GM12878 (cell line): ENCODE results near the gene CTSL. TPM values are rescaled to one million over a fixed set of nuclear protein-coding genes. Genes with fewer than 3 reads are reported as not detected.

Experiments used
- ATAC-seq: fragments of 200-7000 bp; cut with Tn5 transposase; 3 replicates; pipeline ENCODE4 v1.9.1; 2020; ENCODE audit warnings: mild to moderate bottlenecking, moderate library complexity
- BruUV-seq: library from RNA; stranded (reverse); fragments of 400-500 nt; replicated peaks from 2 replicates; lab custom pipeline; 2021; lab: Mats Ljungman, UMichigan
- CTCF ChIA-PET: fragments of 300-600 bp; sonication (Branson Sonifier 250); formaldehyde crosslinking; extraction: SDS; loops from one replicate; lab custom pipeline; 2021; ENCODE audit warnings: inconsistent platforms; lab: Yijun Ruan, JAX
- POLR2A ChIA-PET: fragments of 350-600 bp; formaldehyde crosslinking; extraction: SDS; loops from one replicate; lab custom pipeline; 2021; ENCODE audit warnings: inconsistent platforms; lab: Charles Lee
- RAD21 ChIA-PET: fragments of 300-600 bp; sonication (Branson Sonifier 250); formaldehyde crosslinking; loops from one replicate; lab custom pipeline; 2023; ENCODE audit warnings: antibody characterized with exemption; ENCODE audit not compliant: unreplicated experiment; lab: Charles Lee
- SMC1A ChIA-PET: fragments of 300-600 bp; sonication (Branson Sonifier 250); formaldehyde crosslinking; loops from one replicate; lab custom pipeline; 2023; ENCODE audit not compliant: unreplicated experiment, uncharacterized antibody; lab: Charles Lee
- DNase-seq: peaks from one replicate; pipeline ENCODE4 v3.0.0-alpha.2; 2011; ENCODE audit warnings: low read depth, low spot score
- FAIRE-seq: peaks from 3 replicates; lab custom pipeline; 2011; peaks lifted over from hg19 to GRCh38; lab: Jason Lieb, UNC
- H2AFZ ChIP-seq: 2 replicates; pipeline ENCODE4 v1.6.0; 2011; ENCODE audit warnings: low read depth, low read length, control low read depth; ENCODE audit not compliant: control insufficient read depth
- H3K27ac ChIP-seq: 2 replicates; pipeline ENCODE4 v1.5.1; 2011; ENCODE audit warnings: control low read depth; ENCODE audit not compliant: control insufficient read depth, insufficient read depth
- H3K27me3 ChIP-seq, 2 experiments: replicated peaks in 1 of 2; 2 replicates each; pipeline versions ENCODE4 v1.6.0 to v1.6.1; 2011; ENCODE audit warnings: low read length in 1 of 2; ENCODE audit not compliant: control insufficient read depth in 2 of 2, insufficient read depth in 2 of 2
- H3K36me3 ChIP-seq, 2 experiments: 2 replicates each; pipeline ENCODE4 v1.5.1; 2011; ENCODE audit warnings: low read length in 1 of 2; ENCODE audit not compliant: control insufficient read depth in 2 of 2, insufficient read depth in 2 of 2
- H3K4me1 ChIP-seq: 2 replicates; pipeline ENCODE4 v1.6.1; 2011; ENCODE audit warnings: mild to moderate bottlenecking, low read length, moderate library complexity, mixed read lengths; ENCODE audit not compliant: control insufficient read depth, insufficient read depth
- H3K4me2 ChIP-seq: 2 replicates; pipeline ENCODE4 v1.6.0; 2011; ENCODE audit warnings: control low read depth; ENCODE audit not compliant: control insufficient read depth, insufficient read depth
- H3K4me3 ChIP-seq: fragments of 200-600 bp; sonication (generic); 2 replicates; pipeline ENCODE4 v1.5.1; 2016
- H3K79me2 ChIP-seq: 2 replicates; pipeline ENCODE4 v1.6.0; 2011; ENCODE audit warnings: low read length; ENCODE audit not compliant: control insufficient read depth, insufficient read depth
- H3K9ac ChIP-seq: 2 replicates; pipeline ENCODE4 v1.8.0; 2011; ENCODE audit warnings: low read length, control low read depth, mixed read lengths; ENCODE audit not compliant: control insufficient read depth, insufficient read depth
- H3K9me3 ChIP-seq: replicated peaks from 3 replicates; pipeline ENCODE4 v1.5.1; 2011; ENCODE audit warnings: mild to moderate bottlenecking, low read length; ENCODE audit not compliant: control insufficient read depth, insufficient read depth
- H4K20me1 ChIP-seq: 2 replicates; pipeline ENCODE4 v1.6.0; 2011; ENCODE audit not compliant: control insufficient read depth, insufficient read depth
- CBX3 ChIP-seq: fragments of 200-600 bp; sonication (generic); IDR thresholded peaks from 2 replicates; pipeline ENCODE4 v1.6.1; 2016; ENCODE audit warnings: low read depth, borderline replicate concordance
- CHD1 ChIP-seq: IDR thresholded peaks from 2 replicates; pipeline ENCODE4 v1.6.1; 2012; ENCODE audit warnings: low read depth, low read length, improper control_type of control experiment
- FOS ChIP-seq: IDR thresholded peaks from 3 replicates; pipeline ENCODE4 v1.6.1; 2011; ENCODE audit warnings: borderline replicate concordance; ENCODE audit not compliant: insufficient read length; ENCODE audit errors: extremely low read depth
- GABPA ChIP-seq: IDR thresholded peaks from 2 replicates; pipeline ENCODE4 v1.6.1; 2014; ENCODE audit warnings: antibody characterized with exemption, low read depth, mild to moderate bottlenecking, inconsistent platforms
- NFYB ChIP-seq: IDR thresholded peaks from 2 replicates; pipeline ENCODE4 v1.6.1; 2011; ENCODE audit warnings: low read depth, mild to moderate bottlenecking, low read length, improper control_type of control experiment, moderate library complexity; ENCODE audit not compliant: insufficient read depth
- PML ChIP-seq: IDR thresholded peaks from 2 replicates; pipeline ENCODE4 v1.6.1; 2012; ENCODE audit warnings: low read length, inconsistent platforms
- RCOR1 ChIP-seq: conservative IDR thresholded peaks from 2 replicates; pipeline ENCODE4 v1.6.1; 2012; ENCODE audit warnings: low read depth, low read length, improper control_type of control experiment
- WRNIP1 ChIP-seq: IDR thresholded peaks from 2 replicates; pipeline ENCODE4 v1.6.1; 2011; ENCODE audit warnings: low read depth, low read length, improper control_type of control experiment, borderline replicate concordance
- YBX1 ChIP-seq: fragments of 450-650 bp; IDR thresholded peaks from 2 replicates; pipeline ENCODE4 v1.6.1; 2016; ENCODE audit warnings: antibody characterized with exemption
- ZNF24 ChIP-seq: fragments of 450-650 bp; IDR thresholded peaks from 2 replicates; pipeline ENCODE4 v1.6.1; 2017; ENCODE audit warnings: antibody characterized with exemption, mild to moderate bottlenecking
- ZNF274 ChIP-seq: IDR thresholded peaks from one replicate; pipeline ENCODE4 v1.8.0; 2011; ENCODE audit not compliant: insufficient read length, insufficient read depth
- WGBS: methylation state at CpG from one replicate; pipeline ENCODE4 v1.1.6; 2016; ENCODE audit warnings: low lambda C conversion rate; ENCODE audit not compliant: insufficient replicate concordance, insufficient coverage; ENCODE audit errors: missing lambda C conversion rate; 5-methylcytosine and 5-hydroxymethylcytosine counted together
- in situ Hi-C: fragments of 300-500 bp; cut with MboI; formaldehyde crosslinking; loops from 9 replicates; pipeline ENCODE4 v1.14.3; 2018; ENCODE audit warnings: mixed read lengths
- intact Hi-C: fragments of 100-400 bp; cut with micrococcal nuclease; formaldehyde crosslinking; loops from one replicate; pipeline ENCODE4 v1.14.2; 2022; ENCODE audit not compliant: unreplicated experiment
- polyA plus RNA-seq, 11 experiments: library from polyadenylated mRNA; depleted of rRNA in 4 of 11; unstranded in 6 of 11; stranded (reverse) in 5 of 11; fragments of >200 nt; fragmentation: Nextera tagmentation in 4 of 11; fragmentation: Illumina TruSeq in 1 of 11; extraction: Ambion mirVana in 4 of 11; extraction: Trizol in 1 of 11; gene quantifications; 1 replicate in 1 of 11; 2 replicates in 10 of 11; pipeline versions ENCODE4 v1.2.1 to v1.2.3, GENCODE V29; 2011 to 2016; ENCODE audit warnings: inconsistent platforms in 2 of 11, missing spikeins in 2 of 11, low read depth in 1 of 11
- total RNA-seq, 4 experiments: library from RNA; depleted of rRNA in 3 of 4; stranded (reverse); fragments of >200 nt in 3 of 4; fragmentation: Illumina TruSeq in 1 of 4; extraction: Trizol in 1 of 4; gene quantifications; 2 replicates each; pipeline versions ENCODE4 v1.2.1 to v1.2.3, GENCODE V29; 2013 to 2021
- TF ChIP-seq, protein P1 (sequence below), 3 experiments: IDR thresholded peaks in 2 of 3; conservative IDR thresholded peaks in 1 of 3; 2 replicates each; pipeline ENCODE4 v1.5.1; 2011; ENCODE audit warnings: low read depth in 3 of 3, low read length in 3 of 3, mild to moderate bottlenecking in 3 of 3, control low read depth in 2 of 3, moderate library complexity in 2 of 3, inconsistent platforms in 1 of 3, mixed read lengths in 1 of 3; ENCODE audit not compliant: control insufficient read depth in 2 of 3, insufficient read depth in 1 of 3; ENCODE audit errors: extremely low read depth in 1 of 3
- TF ChIP-seq, protein P2 (sequence below): IDR thresholded peaks from 2 replicates; pipeline ENCODE4 v1.6.1; 2011; ENCODE audit warnings: low read depth, mild to moderate bottlenecking, low read length, moderate library complexity, borderline replicate concordance; ENCODE audit errors: extremely low read depth
- TF ChIP-seq, protein P3 (sequence below): fragments of 450-650 bp; IDR thresholded peaks from 2 replicates; pipeline ENCODE4 v1.6.1; 2017; ENCODE audit warnings: mild to moderate bottlenecking, low read depth, inconsistent platforms; ENCODE audit not compliant: poor library complexity, severe bottlenecking
- TF ChIP-seq, protein P4 (sequence below): IDR thresholded peaks from 2 replicates; pipeline ENCODE4 v1.6.1; 2011; ENCODE audit warnings: borderline replicate concordance, low read depth, mild to moderate bottlenecking, moderate library complexity, mixed read lengths, low read length; ENCODE audit not compliant: insufficient read depth; ENCODE audit errors: extremely low read length
- TF ChIP-seq, protein P5 (sequence below): fragments of 450-650 bp; formaldehyde crosslinking; IDR thresholded peaks from 2 replicates; pipeline ENCODE4 v1.4.0; 2022; ENCODE audit warnings: mild to moderate bottlenecking, moderate library complexity

Gene CTSL
- total and polyA plus RNA-seq, 10 of the 15 experiments (the other 5 are each of a cell fraction or from before 2014, with no cell fraction given): 0.24 to 0.72 TPM; not detected in 8

DNA sequence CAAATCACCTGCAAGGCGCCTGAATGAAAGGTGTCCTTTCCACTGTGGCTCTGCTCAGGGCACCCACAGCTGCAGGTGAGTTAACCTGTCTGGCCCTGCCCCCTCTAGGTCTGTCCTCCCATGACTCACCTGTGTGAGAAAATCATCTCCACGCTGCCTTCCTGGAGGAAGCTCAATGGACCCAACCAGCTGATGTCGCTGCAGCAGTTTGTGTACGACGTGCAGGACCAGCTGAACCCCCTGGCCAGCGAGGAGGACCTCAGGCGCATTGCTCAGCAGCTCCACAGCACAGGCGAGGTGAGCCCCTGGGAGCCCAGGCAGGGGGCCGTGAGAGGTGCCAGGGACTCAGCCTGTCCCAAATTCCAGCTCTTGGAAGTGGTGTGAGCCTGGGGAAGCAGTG is 23.0 kb upstream of the CTSL start:
- no peaks in the 10 kb centered on the region for H3K9me3 ChIP-seq
- POLR2A ChIA-PET: no interaction called here
- ATAC-seq: no peak
- CTCF ChIA-PET: interaction anchor here (0.6 kb wide), 1 partner anchor 72 kb away, joined by 3 read pairs; no protein-coding TSS in a partner anchor
- FAIRE-seq: no peak
- 75% methylated on average over 9 of the region's 9 CpGs for WGBS
- no peak overlapping the region for H3K27ac ChIP-seq
- H4K20me1 ChIP-seq: no peaks in the 10 kb centered on the region
- H3K4me2 ChIP-seq: no peak overlapping the region
- H3K9ac ChIP-seq: no peak overlapping the region
- RAD21 ChIA-PET: no interaction called here
- H3K4me1 ChIP-seq: peaks cover 2% of the 10 kb centered on the region
- in situ Hi-C loops: no loop called here
- no peak overlapping the region for H3K4me3 ChIP-seq
- H2AFZ ChIP-seq: no peak overlapping the region
- no peak for DNase-seq
- intact Hi-C loops: no loop called here
- BruUV-seq: no TSS peak
- H3K36me3 ChIP-seq: peaks cover 7 to 11% of the 10 kb centered on the region in 2 experiments
- SMC1A ChIA-PET: no interaction called here
- no peaks in the 10 kb centered on the region for H3K79me2 ChIP-seq
- H3K27me3 ChIP-seq: no peaks in the 10 kb centered on the region
- TF ChIP-seq PML (no peak), GABPA (no peak), ZNF24 (no peak), WRNIP1 (no peak), FOS (no peak), YBX1 (no peak), CBX3 (no peak), CHD1 (no peak), NFYB (no peak), RCOR1 (no peak), ZNF274 (no peak)
- TF ChIP-seq, protein P1, sequence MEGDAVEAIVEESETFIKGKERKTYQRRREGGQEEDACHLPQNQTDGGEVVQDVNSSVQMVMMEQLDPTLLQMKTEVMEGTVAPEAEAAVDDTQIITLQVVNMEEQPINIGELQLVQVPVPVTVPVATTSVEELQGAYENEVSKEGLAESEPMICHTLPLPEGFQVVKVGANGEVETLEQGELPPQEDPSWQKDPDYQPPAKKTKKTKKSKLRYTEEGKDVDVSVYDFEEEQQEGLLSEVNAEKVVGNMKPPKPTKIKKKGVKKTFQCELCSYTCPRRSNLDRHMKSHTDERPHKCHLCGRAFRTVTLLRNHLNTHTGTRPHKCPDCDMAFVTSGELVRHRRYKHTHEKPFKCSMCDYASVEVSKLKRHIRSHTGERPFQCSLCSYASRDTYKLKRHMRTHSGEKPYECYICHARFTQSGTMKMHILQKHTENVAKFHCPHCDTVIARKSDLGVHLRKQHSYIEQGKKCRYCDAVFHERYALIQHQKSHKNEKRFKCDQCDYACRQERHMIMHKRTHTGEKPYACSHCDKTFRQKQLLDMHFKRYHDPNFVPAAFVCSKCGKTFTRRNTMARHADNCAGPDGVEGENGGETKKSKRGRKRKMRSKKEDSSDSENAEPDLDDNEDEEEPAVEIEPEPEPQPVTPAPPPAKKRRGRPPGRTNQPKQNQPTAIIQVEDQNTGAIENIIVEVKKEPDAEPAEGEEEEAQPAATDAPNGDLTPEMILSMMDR (IDR thresholded peaks at IDR 0.05 in 2 of 3, conservative IDR thresholded peaks at IDR 0.05 in 1 of 3; ENCODE audit: control insufficient read depth in 2 of 3, extremely low read depth in 1 of 3, insufficient read depth in 1 of 3, low read depth in 3 of 3, low read length in 3 of 3): no peak
- TF ChIP-seq, protein P2, sequence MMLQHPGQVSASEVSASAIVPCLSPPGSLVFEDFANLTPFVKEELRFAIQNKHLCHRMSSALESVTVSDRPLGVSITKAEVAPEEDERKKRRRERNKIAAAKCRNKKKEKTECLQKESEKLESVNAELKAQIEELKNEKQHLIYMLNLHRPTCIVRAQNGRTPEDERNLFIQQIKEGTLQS: no peak
- TF ChIP-seq, protein P3, sequence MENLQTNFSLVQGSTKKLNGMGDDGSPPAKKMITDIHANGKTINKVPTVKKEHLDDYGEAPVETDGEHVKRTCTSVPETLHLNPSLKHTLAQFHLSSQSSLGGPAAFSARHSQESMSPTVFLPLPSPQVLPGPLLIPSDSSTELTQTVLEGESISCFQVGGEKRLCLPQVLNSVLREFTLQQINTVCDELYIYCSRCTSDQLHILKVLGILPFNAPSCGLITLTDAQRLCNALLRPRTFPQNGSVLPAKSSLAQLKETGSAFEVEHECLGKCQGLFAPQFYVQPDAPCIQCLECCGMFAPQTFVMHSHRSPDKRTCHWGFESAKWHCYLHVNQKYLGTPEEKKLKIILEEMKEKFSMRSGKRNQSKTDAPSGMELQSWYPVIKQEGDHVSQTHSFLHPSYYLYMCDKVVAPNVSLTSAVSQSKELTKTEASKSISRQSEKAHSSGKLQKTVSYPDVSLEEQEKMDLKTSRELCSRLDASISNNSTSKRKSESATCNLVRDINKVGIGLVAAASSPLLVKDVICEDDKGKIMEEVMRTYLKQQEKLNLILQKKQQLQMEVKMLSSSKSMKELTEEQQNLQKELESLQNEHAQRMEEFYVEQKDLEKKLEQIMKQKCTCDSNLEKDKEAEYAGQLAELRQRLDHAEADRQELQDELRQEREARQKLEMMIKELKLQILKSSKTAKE: no peak
- TF ChIP-seq, protein P4, sequence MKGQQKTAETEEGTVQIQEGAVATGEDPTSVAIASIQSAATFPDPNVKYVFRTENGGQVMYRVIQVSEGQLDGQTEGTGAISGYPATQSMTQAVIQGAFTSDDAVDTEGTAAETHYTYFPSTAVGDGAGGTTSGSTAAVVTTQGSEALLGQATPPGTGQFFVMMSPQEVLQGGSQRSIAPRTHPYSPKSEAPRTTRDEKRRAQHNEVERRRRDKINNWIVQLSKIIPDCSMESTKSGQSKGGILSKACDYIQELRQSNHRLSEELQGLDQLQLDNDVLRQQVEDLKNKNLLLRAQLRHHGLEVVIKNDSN: no peak
- TF ChIP-seq, protein P5, sequence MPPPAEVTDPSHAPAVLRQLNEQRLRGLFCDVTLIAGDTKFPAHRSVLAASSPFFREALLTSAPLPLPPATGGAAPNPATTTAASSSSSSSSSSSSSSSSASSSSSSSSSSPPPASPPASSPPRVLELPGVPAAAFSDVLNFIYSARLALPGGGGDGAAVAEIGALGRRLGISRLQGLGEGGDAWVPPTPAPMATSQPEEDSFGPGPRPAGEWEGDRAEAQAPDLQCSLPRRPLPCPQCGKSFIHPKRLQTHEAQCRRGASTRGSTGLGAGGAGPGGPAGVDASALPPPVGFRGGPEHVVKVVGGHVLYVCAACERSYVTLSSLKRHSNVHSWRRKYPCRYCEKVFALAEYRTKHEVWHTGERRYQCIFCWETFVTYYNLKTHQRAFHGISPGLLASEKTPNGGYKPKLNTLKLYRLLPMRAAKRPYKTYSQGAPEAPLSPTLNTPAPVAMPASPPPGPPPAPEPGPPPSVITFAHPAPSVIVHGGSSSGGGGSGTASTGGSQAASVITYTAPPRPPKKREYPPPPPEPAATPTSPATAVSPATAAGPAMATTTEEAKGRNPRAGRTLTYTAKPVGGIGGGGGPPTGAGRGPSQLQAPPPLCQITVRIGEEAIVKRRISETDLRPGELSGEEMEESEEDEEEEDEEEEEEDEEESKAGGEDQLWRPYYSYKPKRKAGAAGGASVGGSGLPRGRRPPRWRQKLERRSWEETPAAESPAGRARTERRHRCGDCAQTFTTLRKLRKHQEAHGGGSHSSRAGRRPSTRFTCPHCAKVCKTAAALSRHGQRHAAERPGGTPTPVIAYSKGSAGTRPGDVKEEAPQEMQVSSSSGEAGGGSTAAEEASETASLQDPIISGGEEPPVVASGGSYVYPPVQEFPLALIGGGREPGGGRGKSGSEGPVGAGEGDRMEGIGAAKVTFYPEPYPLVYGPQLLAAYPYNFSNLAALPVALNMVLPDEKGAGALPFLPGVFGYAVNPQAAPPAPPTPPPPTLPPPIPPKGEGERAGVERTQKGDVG (CRISPR knock-in tag): no peak
